Mammary epithelial cell (primary cell): ENCODE data around the gene GDPD5.

Experiments used
- CTCF ChIP-seq, 2 donors: IDR thresholded peaks in 1 of 2; conservative IDR thresholded peaks in 1 of 2; 2 replicates each; pipeline ENCODE4 v1.5.1; 2011 to 2012; ENCODE audit warnings: inconsistent platforms in 2 of 2, low read length in 2 of 2, mild to moderate bottlenecking in 2 of 2, control low read depth in 1 of 2, low read depth in 1 of 2; ENCODE audit not compliant: insufficient read depth in 1 of 2; ENCODE audit errors: extremely low read depth in 1 of 2
- EZH2 ChIP-seq: IDR thresholded peaks from 2 replicates; pipeline ENCODE4 v1.6.1; 2012; ENCODE audit warnings: low read length, inconsistent platforms, borderline replicate concordance

- no peak for TF ChIP-seq CTCF (conservative IDR thresholded peaks at IDR 0.05 in 1 of 2, IDR thresholded peaks at IDR 0.05 in 1 of 2; ENCODE audit: extremely low read depth in 1 of 2, insufficient read depth in 1 of 2, low read depth in 1 of 2, low read length in 2 of 2)
- no peak for TF ChIP-seq EZH2
Measured at GRCh38 chr11:75499423-75500190, 26.1 kb downstream of the GDPD5 start.
